Measurements from ENCODE around the gene ZNF3. TPM values are rescaled to one million over a fixed set of nuclear protein-coding genes. Genes with fewer than 3 reads are reported as not detected.

ZNF3 gene
- total and polyA plus RNA-seq, 9 of the 15 experiments (the other 6 are each of a cell fraction or from before 2014, with no cell fraction given), result 30.0 to 64.9 (median 51.5) TPM

DNA sequence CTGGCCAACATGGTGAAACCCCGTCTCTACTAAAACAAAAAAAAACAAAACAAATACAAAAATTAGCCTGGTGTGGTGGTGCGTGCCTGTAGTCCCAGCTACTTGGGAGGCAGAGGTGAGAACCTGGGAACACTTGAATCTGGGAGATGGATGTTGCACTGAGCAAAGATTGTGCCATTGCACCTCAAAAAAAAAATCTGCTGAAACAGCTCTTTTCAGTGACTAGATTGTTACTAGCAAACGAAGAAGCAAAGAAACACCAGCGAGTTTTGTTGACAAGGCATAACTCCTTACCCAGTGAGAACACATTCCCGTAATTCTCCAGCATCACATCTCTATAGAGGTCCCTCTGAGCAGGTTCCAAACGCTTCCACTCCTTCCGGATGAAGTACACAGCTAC, 6.7 kb downstream of the ZNF3 start (continued):
- TF ChIP-seq, protein P1, sequence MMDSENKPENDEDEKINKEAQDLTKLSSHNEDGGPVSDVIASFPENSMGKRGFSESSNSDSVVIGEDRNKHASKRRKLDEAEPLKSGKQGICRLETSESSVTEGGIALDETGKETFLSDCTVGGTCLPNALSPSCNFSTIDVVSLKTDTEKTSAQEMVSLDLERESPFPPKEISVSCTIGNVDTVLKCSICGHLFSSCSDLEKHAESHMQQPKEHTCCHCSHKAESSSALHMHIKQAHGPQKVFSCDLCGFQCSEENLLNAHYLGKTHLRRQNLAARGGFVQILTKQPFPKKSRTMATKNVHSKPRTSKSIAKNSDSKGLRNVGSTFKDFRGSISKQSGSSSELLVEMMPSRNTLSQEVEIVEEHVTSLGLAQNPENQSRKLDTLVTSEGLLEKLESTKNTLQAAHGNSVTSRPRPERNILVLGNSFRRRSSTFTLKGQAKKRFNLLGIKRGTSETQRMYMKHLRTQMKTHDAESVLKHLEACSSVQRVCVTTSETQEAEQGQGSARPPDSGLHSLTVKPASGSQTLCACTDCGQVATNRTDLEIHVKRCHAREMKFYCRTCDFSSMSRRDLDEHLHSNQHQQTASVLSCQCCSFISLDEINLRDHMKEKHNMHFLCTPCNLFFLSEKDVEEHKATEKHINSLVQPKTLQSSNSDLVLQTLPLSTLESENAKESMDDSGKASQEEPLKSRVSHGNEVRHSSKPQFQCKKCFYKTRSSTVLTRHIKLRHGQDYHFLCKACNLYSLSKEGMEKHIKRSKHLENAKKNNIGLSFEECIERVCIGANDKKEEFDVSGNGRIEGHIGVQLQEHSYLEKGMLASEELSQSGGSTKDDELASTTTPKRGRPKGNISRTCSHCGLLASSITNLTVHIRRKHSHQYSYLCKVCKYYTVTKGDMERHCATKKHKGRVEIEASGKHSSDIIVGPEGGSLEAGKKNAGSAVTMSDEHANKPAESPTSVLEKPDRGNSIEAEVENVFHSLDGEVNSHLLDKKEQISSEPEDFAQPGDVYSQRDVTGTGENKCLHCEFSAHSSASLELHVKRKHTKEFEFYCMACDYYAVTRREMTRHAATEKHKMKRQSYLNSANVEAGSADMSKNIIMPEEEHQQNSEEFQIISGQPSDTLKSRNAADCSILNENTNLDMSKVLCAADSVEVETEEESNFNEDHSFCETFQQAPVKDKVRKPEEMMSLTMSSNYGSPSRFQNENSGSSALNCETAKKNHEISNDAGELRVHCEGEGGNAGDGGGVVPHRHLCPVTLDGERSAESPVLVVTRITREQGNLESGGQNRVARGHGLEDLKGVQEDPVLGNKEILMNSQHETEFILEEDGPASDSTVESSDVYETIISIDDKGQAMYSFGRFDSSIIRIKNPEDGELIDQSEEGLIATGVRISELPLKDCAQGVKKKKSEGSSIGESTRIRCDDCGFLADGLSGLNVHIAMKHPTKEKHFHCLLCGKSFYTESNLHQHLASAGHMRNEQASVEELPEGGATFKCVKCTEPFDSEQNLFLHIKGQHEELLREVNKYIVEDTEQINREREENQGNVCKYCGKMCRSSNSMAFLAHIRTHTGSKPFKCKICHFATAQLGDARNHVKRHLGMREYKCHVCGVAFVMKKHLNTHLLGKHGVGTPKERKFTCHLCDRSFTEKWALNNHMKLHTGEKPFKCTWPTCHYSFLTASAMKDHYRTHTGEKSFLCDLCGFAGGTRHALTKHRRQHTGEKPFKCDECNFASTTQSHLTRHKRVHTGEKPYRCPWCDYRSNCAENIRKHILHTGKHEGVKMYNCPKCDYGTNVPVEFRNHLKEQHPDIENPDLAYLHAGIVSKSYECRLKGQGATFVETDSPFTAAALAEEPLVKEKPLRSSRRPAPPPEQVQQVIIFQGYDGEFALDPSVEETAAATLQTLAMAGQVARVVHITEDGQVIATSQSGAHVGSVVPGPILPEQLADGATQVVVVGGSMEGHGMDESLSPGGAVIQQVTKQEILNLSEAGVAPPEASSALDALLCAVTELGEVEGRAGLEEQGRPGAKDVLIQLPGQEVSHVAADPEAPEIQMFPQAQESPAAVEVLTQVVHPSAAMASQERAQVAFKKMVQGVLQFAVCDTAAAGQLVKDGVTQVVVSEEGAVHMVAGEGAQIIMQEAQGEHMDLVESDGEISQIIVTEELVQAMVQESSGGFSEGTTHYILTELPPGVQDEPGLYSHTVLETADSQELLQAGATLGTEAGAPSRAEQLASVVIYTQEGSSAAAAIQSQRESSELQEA (IDR thresholded peaks at IDR 0.05; ENCODE audit: low read depth), result no peak
- TF ChIP-seq TBP (optimal IDR thresholded peaks at IDR 0.05; ENCODE audit: low read depth, low read length), result no peak
- no peak for TF ChIP-seq RCOR1 (IDR thresholded peaks at IDR 0.05; ENCODE audit: borderline replicate concordance in 1 of 2, low read depth in 2 of 2, low read length in 2 of 2)
